Vagina (tissue), 2 donors: ENCODE measurements around the gene SYCE3.

Experiments
- POLR2AphosphoS5 ChIP-seq, 2 donors: sonication (generic); formaldehyde crosslinking; IDR thresholded peaks; one replicate each; pipeline ENCODE4 v1.9.0; 2017; ENCODE audit warnings: antibody characterized with exemption in 2 of 2, mild to moderate bottlenecking in 2 of 2, low read depth in 1 of 2; ENCODE audit not compliant: insufficient read depth in 1 of 2
- TF ChIP-seq, protein P1 (sequence below), 3 experiments: fragments of 450-650 bp in 2 of 3; fragments of 200-600 bp in 1 of 3; sonication (generic) in 1 of 3; IDR thresholded peaks; one replicate each; pipeline ENCODE4 v1.5.1; 2017 to 2019; ENCODE audit warnings: antibody characterized with exemption in 3 of 3, mild to moderate bottlenecking in 2 of 3, moderate library complexity in 2 of 3

DNA sequence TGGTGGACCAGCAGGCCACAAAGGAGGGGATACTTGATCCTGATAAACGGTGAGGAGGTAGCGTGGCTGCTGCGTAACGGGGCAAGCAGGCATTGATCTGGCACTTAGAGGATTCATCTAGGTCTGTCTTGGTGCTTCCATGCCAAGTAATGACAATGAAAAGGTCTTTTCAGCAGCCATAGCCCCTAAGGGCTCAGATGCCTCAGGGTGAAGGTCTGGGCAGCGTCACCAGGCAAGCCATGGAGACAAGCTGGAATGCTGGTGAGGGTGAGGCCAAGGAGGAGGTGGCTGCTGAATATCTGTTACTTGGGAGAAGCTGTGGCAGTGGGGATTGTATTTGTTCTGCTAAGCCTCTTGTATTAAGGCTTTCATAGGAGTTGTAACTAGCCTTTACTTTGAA is 24.7 kb upstream of the SYCE3 start:
- TF ChIP-seq, protein P1, sequence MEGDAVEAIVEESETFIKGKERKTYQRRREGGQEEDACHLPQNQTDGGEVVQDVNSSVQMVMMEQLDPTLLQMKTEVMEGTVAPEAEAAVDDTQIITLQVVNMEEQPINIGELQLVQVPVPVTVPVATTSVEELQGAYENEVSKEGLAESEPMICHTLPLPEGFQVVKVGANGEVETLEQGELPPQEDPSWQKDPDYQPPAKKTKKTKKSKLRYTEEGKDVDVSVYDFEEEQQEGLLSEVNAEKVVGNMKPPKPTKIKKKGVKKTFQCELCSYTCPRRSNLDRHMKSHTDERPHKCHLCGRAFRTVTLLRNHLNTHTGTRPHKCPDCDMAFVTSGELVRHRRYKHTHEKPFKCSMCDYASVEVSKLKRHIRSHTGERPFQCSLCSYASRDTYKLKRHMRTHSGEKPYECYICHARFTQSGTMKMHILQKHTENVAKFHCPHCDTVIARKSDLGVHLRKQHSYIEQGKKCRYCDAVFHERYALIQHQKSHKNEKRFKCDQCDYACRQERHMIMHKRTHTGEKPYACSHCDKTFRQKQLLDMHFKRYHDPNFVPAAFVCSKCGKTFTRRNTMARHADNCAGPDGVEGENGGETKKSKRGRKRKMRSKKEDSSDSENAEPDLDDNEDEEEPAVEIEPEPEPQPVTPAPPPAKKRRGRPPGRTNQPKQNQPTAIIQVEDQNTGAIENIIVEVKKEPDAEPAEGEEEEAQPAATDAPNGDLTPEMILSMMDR (IDR thresholded peaks at IDR 0.05) = no peak
- no peak for TF ChIP-seq POLR2AphosphoS5 (IDR thresholded peaks at IDR 0.05; ENCODE audit: insufficient read depth in 1 of 2, low read depth in 1 of 2)
